ENCODE data around the gene BHLHE23.

- TF ChIP-seq CTCF (IDR thresholded peaks at IDR 0.05) (no peak), EZH2 (IDR thresholded peaks at IDR 0.05) (no peak), EZH2phosphoT487 (IDR thresholded peaks at IDR 0.05) (no peak)
Observed at GRCh38 chr20:62957136-62958117, 49.3 kb downstream of the BHLHE23 start.
